Esophagus muscularis mucosa (tissue), 4 donors: ENCODE data around the gene RAPH1.

Source experiments
- EP300 ChIP-seq: sonication (generic); formaldehyde crosslinking; IDR thresholded peaks from one replicate; pipeline ENCODE4 v1.6.1; 2017; ENCODE audit warnings: antibody characterized with exemption
- POLR2A ChIP-seq: fragments of 450-650 bp; IDR thresholded peaks from one replicate; pipeline ENCODE4 v1.6.1; 2017; ENCODE audit warnings: antibody characterized with exemption, moderate library complexity, mild to moderate bottlenecking, low read depth
- POLR2AphosphoS5 ChIP-seq, 2 donors: sonication (generic); formaldehyde crosslinking; IDR thresholded peaks; one replicate each; pipeline ENCODE4 v1.6.1; 2017; ENCODE audit warnings: antibody characterized with exemption in 2 of 2
- TF ChIP-seq, protein P1 (sequence below), 3 experiments: fragments of 200-600 bp in 2 of 3; fragments of 450-650 bp in 1 of 3; sonication (generic) in 2 of 3; IDR thresholded peaks; one replicate each; pipeline ENCODE4 v1.5.1; 2017 to 2019; ENCODE audit warnings: antibody characterized with exemption in 3 of 3, mild to moderate bottlenecking in 2 of 3, moderate library complexity in 1 of 3

GRCh38 chr2:203489531-203489930 is 45.6 kb downstream of the RAPH1 start:
- no peak for TF ChIP-seq POLR2A
- TF ChIP-seq, protein P1, sequence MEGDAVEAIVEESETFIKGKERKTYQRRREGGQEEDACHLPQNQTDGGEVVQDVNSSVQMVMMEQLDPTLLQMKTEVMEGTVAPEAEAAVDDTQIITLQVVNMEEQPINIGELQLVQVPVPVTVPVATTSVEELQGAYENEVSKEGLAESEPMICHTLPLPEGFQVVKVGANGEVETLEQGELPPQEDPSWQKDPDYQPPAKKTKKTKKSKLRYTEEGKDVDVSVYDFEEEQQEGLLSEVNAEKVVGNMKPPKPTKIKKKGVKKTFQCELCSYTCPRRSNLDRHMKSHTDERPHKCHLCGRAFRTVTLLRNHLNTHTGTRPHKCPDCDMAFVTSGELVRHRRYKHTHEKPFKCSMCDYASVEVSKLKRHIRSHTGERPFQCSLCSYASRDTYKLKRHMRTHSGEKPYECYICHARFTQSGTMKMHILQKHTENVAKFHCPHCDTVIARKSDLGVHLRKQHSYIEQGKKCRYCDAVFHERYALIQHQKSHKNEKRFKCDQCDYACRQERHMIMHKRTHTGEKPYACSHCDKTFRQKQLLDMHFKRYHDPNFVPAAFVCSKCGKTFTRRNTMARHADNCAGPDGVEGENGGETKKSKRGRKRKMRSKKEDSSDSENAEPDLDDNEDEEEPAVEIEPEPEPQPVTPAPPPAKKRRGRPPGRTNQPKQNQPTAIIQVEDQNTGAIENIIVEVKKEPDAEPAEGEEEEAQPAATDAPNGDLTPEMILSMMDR (IDR thresholded peaks at IDR 0.05), result no peak
- TF ChIP-seq EP300, result no peak
- no peak for TF ChIP-seq POLR2AphosphoS5 (IDR thresholded peaks at IDR 0.05)
